ENCODE measurements around the gene RHOA. TPM values are rescaled to one million over a fixed set of nuclear protein-coding genes. Genes with fewer than 3 reads are reported as not detected.
"Not testable (repeated sequence)": the region's sequence is repeated elsewhere in the genome, so short reads cannot be mapped to it uniquely, and the experiment has no call there.

The RHOA gene
- total RNA-seq, 1 donor from 2014 or later, result 300 TPM

GRCh38 chr3:49339941-49340800 is 71.6 kb downstream of the RHOA start, which contains the start of gene USP4:
USP4 (minus strand) TSS chr3:49340053; CDS start chr3:49340024, 29 bp downstream.
- H3K36me3 Mint-ChIP-seq, result peaks cover 6% of the 10 kb centered on the region
- no peaks in the 10 kb centered on the region for H3K9me3 Mint-ChIP-seq
- TF ChIP-seq, protein P1, sequence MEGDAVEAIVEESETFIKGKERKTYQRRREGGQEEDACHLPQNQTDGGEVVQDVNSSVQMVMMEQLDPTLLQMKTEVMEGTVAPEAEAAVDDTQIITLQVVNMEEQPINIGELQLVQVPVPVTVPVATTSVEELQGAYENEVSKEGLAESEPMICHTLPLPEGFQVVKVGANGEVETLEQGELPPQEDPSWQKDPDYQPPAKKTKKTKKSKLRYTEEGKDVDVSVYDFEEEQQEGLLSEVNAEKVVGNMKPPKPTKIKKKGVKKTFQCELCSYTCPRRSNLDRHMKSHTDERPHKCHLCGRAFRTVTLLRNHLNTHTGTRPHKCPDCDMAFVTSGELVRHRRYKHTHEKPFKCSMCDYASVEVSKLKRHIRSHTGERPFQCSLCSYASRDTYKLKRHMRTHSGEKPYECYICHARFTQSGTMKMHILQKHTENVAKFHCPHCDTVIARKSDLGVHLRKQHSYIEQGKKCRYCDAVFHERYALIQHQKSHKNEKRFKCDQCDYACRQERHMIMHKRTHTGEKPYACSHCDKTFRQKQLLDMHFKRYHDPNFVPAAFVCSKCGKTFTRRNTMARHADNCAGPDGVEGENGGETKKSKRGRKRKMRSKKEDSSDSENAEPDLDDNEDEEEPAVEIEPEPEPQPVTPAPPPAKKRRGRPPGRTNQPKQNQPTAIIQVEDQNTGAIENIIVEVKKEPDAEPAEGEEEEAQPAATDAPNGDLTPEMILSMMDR (conservative IDR thresholded peaks at IDR 0.05), result peak; percentile 46
- DNase-seq (ENCODE audit: extremely low spot score, unreplicated experiment), result peak; percentile 94
- H3K27me3 Mint-ChIP-seq, result no peaks in the 10 kb centered on the region
- H3K27ac Mint-ChIP-seq, result peak within 1 kb of the TSS; percentile 95
- H3K4me3 Mint-ChIP-seq, result peak within 1 kb of the TSS; percentile 97
- peaks cover 21% of the 10 kb centered on the region for H3K4me1 Mint-ChIP-seq (ENCODE audit: unreplicated experiment)

GRCh38 chr3:49339581-49339940 is 72.2 kb downstream of the RHOA start:
- peak overlapping the region; percentile 95 for H3K27ac Mint-ChIP-seq
- H3K36me3 Mint-ChIP-seq, result peaks cover 8% of the 10 kb centered on the region
- H3K27me3 Mint-ChIP-seq, result no peaks in the 10 kb centered on the region
- H3K4me3 Mint-ChIP-seq, result peak overlapping the region; percentile 97
- TF ChIP-seq, protein P1 (conservative IDR thresholded peaks at IDR 0.05), result no peak
- no peaks in the 10 kb centered on the region for H3K9me3 Mint-ChIP-seq
- no peak for DNase-seq (ENCODE audit: extremely low spot score, unreplicated experiment)
- H3K4me1 Mint-ChIP-seq (ENCODE audit: unreplicated experiment), result peaks cover 21% of the 10 kb centered on the region

- Mint-ChIP-seq H3K27me3 (no peaks in the 10 kb centered on the region), H3K4me1 (ENCODE audit: unreplicated experiment) (peaks cover 7% of the 10 kb centered on the region), H3K9me3 (no peaks in the 10 kb centered on the region), H3K27ac (no peak overlapping the region), H3K4me3 (no peak overlapping the region), H3K36me3 (peaks cover 20% of the 10 kb centered on the region)
- DNase-seq (ENCODE audit: extremely low spot score, unreplicated experiment), result no peak
- TF ChIP-seq, protein P1 (conservative IDR thresholded peaks at IDR 0.05), result no peak
These were observed 77.7 kb downstream of the RHOA start for GRCh38 chr3:49333916-49334633.

DNA sequence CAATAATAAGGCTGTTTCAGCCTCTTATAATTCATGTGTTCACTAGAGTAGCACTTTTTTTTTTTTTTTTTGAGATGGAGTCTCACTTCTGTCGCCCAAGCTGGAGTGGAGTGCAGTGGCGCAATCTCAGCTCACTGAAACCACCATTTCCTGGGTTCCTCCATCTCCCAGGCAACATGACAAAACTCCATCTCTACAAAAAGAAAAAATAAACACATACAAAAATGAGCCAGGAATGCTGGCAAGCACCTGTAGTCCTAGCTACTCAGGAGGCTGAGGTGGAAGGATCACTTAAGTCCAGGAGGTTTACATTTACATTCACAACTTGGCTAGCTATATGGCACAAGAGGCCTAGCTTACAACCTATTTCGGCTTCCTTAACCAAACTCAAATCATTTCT is 78.7 kb downstream of the RHOA start:
- Mint-ChIP-seq H3K4me3 (no peak overlapping the region), H3K9me3 (no peaks in the 10 kb centered on the region), H3K4me1 (ENCODE audit: unreplicated experiment) (peaks cover 2% of the 10 kb centered on the region), H3K36me3 (peaks cover 19% of the 10 kb centered on the region), H3K27ac (no peak overlapping the region), H3K27me3 (no peaks in the 10 kb centered on the region)
- DNase-seq (ENCODE audit: extremely low spot score, unreplicated experiment), result no peak
- TF ChIP-seq, protein P1 (conservative IDR thresholded peaks at IDR 0.05), result no peak

DNA sequence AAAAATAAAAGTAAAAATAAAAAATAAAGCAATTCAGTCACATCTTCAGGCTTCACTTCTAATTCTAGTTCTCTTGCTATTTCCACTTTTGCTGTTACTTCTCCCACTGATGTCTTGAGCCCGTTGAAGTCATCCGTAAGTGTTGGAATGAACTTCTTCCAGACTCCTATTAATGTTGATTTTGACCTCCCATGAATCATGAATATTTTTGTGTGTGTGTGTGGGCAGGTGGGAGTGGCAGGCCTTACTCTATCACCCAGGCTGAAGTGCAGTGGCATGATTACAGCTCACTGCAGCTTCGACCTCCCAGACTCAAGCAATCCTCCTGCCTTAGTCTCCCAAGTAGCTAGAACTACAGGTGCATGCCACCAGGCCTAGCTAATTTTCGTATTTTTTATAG is 82.6 kb downstream of the RHOA start:
- no peaks in the 10 kb centered on the region for H3K27me3 Mint-ChIP-seq
- no peak for DNase-seq (ENCODE audit: extremely low spot score, unreplicated experiment)
- TF ChIP-seq, protein P1 (conservative IDR thresholded peaks at IDR 0.05), result no peak
- H3K27ac Mint-ChIP-seq, result no peak overlapping the region
- no peaks in the 10 kb centered on the region for H3K9me3 Mint-ChIP-seq
- peaks cover 20% of the 10 kb centered on the region for H3K36me3 Mint-ChIP-seq
- no peak overlapping the region for H3K4me3 Mint-ChIP-seq
- no peaks in the 10 kb centered on the region for H3K4me1 Mint-ChIP-seq (ENCODE audit: unreplicated experiment)

GRCh38 chr3:49328350-49328749 is 83.4 kb downstream of the RHOA start:
- peaks cover 23% of the 10 kb centered on the region for H3K36me3 Mint-ChIP-seq
- H3K27ac Mint-ChIP-seq; H3K4me1 Mint-ChIP-seq (ENCODE audit: unreplicated experiment): not testable (repeated sequence)

More at GRCh38 chr3:49328350-49328749, 83.4 kb downstream of the RHOA start:
- DNase-seq (ENCODE audit: extremely low spot score, unreplicated experiment); H3K9me3 Mint-ChIP-seq; H3K27me3 Mint-ChIP-seq; H3K4me3 Mint-ChIP-seq: not testable (repeated sequence)
